ENCODE data around the gene SAPCD2.
"Not testable (repeated sequence)": the region's sequence is repeated elsewhere in the genome, so short reads cannot be mapped to it uniquely, and the experiment has no call there.

- TF ChIP-seq CTCF, POLR2A, EP300 (IDR thresholded peaks at IDR 0.05): not testable (repeated sequence)
These were observed 7.6 kb downstream of the SAPCD2 start for GRCh38 chr9:137062798-137063197.

Measured in ovary (tissue), 3 donors.